OCI-M2 (cell line): ENCODE results near the gene CYP3A7.
"Not testable (repeated sequence)": the region's sequence is repeated elsewhere in the genome, so short reads cannot be mapped to it uniquely, and the experiment has no call there.

ENCODE experiments used
- DNase-seq: peaks from one replicate; lab custom pipeline; 2025; ENCODE audit not compliant: unreplicated experiment; lab: John Stamatoyannopoulos, UW

The CYP3A7 gene

DNA sequence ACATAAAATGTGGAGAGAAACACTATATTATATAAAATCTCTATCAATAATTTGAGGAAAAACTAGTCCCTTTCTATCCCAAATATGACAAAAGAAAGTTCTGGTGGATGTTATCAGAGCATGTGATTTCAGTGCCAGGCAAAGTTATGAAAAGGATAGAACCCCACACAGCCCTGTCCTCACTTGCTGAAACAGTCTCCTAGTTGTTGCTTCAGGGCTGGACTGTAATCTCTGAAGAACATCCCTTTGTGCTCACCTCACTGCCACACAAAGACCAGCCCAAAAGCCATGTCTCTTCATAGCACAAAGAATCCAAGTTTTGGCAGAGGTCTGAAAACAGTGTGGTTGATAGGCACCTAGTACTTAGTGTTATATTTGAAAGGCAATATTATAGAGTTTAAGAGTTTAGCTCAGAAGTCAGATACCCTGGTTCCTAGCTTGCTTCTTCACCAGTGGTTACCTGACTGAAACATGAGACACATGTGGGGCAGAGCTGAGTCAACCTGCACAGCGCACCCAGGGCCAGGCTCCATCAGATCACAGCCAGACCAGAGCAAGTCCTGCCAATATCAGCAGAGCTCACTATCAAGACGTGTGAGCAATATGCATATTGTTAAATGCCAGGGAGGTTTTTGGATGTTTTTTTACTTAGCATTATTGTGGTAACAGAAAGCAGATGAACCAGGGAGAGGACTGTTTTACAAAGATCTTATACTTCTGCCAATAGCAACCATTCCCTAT lies 25.0 kb downstream of the CYP3A7 start:
- no peak for DNase-seq

DNA sequence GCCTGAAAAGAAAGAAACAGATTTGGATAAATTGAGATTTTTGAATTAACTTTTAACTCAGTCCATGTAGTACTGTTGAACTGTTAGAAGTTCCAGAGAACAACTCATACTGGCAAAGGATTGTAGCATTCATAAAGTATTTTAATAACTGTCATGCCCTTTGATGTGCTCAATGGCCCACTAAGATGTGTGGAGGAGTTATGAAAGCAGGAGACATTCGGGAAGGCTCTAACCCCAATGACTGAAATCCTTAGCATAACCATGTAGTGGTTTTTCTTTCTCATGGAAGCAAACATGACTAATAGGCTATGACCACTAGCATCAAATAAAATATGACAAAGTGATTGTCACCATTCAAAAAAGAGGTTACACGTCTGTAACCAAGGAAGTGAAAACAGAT lies 25.7 kb downstream of the CYP3A7 start:
- no peak for DNase-seq

DNA sequence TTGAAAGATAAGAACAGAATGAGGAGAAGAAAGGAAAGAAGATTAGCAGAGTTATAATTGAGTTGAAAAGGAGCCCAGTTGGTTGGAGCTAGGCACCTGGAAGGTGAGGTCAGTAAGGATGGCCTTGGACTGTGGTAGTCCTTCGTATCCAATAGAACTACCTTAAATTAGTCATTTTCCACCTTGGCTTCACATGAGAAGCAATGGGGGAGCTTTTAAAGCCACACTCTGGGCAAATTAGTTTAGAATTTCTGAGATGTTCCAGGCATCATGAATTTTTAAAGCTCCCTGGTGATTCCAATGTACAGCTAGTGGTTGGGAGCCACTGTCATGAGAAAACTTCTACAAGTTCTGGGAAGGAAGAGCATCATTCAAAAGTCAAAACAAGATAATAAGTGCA lies 27.9 kb downstream of the CYP3A7 start:
- DNase-seq = no peak

DNA sequence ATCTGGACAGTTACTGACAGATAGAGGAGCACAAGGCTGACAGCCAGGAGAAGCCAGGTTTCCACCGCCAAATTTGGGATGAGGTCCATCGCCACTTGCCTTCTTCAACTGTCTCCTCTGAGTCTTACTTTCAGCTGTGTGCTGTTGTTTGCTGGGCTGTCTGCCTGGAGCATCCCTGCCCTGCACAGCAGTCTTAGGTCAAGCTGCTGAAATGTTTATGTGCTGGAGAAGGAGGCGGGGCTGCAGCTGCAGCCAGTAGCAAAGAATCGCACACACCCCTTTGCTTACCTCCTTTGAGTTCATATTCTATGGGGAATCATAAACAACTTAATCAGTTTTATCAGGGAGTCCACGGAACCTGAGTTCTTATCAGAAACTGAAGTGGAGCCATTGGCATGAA lies 35.0 kb downstream of the CYP3A7 start:
- DNase-seq = no peak

DNA sequence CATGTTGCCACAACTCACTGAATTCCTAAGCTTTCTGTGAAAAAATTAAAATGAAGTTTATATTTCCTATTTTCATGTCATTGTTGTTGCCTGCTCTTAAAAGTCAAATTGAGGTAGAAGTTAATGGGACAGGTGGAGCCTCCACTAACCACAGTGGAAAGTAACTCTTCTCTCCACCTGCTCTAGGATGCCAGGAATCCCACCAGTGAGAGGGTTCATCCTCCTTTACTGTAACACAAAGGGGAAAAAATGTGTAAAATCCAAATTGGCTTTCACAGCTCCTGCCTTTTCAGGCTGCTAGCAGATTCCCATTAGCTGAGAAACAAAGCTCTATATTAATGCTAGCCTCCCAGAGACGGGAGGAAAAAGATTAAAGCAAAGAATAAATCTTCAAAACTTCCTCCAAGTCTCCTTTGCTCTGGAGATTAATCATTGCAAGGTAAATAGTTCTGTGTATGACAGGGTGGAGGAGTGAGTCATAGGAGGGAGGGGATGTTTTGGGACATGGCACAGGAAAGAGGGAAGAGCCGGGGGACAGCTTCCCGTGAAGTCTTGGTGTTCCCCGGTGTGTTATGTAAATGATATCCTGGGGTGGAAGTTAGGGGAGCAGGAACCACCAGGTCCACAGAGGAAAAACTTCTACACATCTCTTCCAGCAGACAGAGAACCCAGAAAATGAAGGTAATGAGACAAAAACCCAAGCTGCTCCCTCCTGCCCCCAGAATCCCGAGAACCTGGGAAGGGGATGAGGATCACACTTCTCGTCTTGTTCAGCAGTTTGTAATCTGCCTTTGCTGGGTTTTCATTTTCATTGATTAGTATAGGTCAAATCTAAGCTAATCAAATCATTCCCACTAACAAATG lies 35.9 kb downstream of the CYP3A7 start:
- not testable (repeated sequence) for DNase-seq

DNA sequence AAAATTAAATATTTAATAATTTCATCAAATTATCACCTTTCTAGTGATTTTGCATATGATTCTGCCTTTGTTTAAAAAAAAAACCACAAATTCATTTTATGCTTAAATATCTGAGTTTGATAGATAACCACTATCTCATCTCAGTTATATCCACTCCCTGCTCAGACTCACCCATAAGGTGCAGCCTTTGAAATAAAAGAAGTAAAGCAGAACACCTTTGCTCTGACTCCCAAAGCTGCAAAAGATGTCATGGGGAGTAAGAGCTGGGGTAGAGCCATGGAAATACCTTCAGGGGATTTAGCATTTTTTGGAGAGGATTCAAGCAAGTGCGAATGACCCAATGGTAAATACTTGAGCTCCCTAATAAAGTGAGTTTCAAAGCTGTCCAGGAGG lies 40.1 kb downstream of the CYP3A7 start:
- DNase-seq = no peak

DNA sequence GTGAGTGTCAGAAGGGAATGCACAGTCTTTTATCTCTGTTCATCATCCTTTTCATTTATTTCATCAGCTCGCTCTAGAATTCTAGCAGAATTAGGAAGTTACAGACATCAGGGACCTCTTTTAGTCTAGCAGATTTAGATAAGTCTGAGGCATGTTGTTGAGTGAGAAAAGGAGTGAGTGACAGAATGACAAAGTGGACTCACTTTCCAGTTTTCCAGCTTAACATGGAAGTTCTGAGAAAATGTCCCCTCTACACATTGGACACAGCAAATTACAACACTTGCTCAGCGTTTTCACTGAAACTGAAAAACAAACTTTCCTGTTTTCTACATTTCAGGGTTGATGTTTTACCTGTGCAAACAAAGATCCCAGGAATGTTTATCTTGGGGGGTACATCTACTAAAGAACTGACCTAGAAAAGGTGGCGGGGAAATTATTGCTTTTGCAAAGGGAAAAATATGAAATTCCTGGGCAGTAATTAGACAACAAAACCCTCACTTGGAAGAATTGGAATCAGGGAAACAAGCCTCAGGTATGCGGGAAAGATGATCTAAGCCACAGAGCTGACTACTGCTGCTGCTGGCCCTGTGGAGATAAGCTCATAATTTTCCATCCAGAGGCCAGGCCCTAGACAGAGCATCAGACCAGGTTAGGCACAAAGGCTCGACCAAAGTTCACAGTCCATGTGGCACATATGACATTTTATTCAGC lies 40.6 kb downstream of the CYP3A7 start:
- DNase-seq = no peak

DNA sequence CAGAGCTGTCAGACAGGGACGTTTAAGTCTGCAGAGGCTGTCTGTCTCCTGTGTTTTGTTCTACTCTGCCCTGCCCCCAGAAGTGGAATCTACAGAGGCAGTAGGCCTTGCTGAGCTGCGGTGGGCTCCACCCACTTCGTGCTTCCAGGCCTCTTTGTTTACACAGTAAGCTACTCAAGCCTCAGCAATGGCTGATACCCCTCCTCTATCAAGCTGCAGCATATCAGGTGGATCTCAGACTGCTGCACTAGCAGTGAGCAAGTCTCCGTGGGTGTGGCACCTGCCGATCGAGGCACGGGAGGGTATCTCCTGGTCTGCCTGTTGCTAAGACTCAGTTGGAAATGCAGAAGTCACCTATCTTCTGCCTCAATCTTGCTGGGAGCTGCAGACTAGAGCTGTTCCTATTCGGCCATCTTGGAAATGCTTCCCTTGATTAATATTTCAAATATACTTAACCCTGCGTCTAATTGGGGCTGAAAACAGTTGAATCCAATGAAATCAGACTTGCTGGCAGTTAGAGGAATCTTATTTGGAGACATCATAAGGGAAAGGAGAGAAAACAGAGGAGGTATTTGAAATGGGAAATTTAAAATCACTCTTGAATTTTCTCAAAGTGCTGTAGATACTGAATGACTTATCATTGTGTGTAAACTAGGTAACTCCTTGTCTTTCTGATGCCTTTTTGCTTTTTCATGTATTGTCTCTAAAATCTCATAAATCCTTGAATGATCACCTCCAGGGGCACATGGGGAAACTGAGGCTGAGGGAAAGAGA lies 41.4 kb downstream of the CYP3A7 start:
- peak; percentile 55 for DNase-seq

DNA sequence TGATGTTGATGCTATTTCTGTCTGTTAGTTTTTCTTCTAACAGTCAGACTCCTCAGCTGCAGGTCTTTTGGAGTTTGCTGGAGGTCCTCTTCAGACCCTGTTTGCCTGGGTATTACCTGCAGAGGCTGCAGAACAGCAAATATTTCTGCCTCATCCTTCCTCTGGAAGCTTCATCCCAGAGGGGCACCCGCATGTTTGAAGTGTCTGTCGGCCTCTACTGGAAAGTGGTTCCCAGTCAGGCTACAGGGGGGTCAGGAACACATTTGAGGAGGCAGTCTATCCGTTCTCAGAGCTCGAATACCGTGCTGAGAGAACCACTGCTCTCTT lies 41.9 kb downstream of the CYP3A7 start:
- no peak for DNase-seq

DNA sequence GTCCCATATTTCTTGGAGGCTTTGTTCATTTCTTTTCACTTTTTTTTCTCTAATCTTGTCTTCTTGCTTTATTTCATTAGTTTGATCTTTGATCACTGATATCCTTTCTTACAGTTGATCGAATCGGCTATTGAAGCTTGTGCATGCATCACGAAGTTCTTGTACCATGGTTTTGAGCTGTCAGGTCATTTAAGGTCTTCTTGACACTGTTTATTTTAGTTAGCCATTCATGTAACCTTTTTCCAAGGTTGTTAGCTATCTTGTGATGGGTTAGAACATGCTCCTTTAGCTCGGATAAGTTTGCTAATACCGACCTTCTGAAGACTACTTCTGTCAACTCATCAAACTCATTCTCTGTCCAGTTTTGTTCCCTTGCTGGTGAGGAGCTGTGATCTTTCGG lies 42.4 kb downstream of the CYP3A7 start:
- not testable (repeated sequence) for DNase-seq

DNA sequence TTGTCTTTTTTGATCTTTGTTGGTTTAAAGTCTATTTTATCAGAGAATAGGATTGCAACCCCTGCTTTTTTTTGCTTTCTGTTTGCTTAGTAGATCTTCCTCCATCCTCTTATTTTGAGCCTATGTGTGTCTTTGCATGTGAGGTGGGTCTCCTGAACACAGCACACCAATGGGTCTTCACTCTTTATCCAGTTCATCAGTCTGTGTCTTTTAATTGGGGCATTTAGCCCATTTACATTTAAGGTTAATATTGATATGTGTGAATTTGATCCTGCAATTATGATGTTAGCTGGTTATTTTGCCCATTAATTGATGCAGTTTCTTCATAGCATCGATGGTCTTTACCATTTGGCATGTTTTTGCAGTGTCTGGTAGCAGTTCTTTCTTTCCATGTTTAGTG lies 43.3 kb downstream of the CYP3A7 start:
- not testable (repeated sequence) for DNase-seq

DNA sequence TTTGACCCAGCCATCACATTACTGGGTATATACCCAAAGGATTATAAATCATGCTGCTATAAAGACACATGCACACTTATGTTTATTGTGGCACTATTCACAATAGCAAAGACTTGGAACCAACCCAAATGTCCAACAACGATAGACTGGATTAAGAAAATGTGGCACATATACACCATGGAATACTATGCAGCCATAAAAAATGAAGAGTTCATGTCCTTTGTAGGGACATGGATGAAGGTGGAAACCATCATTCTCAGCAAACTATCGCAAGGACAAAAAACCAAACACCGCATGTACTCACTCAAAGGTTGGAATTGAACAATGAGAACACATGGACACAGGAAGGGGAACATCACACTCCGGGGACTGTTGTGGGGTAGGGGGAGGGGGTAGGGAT lies 44.1 kb downstream of the CYP3A7 start:
- DNase-seq = not testable (repeated sequence)

DNA sequence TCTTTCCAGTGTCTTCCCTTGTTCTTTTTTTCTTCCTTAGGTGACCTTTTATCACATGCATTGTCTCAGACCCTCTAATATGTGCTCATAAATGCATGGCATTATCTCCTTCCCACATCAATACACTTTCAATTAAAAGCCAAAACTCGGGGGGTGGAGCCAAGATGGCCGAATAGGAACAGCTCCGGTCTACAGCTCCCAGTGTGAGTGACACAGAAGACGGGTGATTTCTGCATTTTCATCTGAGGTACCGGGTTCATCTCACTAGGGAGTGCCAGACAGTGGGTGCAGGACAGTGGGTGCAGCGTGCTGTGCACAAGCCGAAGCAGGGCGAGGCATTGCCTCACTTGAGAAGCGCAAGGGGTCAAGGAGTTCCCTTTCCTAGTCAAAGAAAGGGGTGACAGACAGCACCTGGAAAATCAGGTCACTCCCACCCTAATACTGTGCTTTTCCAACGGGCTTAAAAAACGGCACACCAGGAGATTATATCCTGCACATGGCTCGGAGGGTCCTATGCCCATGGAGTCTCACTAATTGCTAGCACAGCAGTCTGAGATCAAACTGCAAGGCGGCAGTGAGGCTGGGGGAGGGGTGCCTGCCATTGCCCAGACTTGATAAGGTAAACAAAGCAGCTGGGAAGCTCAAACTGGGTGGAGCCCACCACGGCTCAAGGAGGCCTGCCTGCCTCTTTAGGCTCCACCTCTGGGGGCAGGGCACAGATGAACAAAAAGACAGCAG lies 49.0 kb downstream of the CYP3A7 start:
- DNase-seq = not testable (repeated sequence)

DNA sequence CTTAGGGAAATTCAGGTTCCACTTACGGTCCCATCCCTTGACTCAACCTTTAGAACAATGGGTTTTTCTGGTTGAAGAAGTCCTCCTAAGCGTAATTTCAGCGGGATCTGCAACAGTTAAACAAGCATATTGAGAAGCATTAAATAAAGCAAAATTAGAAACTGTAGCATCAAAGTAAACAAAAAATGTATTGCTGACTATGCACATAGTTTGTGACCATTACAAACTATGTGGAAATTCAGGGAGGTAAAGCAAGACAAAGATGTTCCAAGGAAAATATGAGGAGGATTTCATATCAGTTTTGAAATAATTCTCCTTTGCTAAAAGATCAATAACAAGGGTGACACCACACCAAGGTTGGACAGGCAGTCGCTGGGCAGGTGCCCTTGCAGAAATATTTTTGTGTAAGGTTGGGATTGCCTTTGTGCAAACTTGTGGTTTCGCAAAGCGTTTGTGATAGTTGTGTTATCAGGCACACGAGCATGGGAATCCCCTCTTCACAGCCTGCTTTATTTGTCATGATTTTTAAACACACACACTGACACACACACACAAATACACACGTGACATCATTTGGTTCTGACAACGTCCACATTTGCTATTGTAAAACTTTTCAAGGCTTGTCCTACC lies 49.8 kb downstream of the CYP3A7 start:
- no peak for DNase-seq

DNA sequence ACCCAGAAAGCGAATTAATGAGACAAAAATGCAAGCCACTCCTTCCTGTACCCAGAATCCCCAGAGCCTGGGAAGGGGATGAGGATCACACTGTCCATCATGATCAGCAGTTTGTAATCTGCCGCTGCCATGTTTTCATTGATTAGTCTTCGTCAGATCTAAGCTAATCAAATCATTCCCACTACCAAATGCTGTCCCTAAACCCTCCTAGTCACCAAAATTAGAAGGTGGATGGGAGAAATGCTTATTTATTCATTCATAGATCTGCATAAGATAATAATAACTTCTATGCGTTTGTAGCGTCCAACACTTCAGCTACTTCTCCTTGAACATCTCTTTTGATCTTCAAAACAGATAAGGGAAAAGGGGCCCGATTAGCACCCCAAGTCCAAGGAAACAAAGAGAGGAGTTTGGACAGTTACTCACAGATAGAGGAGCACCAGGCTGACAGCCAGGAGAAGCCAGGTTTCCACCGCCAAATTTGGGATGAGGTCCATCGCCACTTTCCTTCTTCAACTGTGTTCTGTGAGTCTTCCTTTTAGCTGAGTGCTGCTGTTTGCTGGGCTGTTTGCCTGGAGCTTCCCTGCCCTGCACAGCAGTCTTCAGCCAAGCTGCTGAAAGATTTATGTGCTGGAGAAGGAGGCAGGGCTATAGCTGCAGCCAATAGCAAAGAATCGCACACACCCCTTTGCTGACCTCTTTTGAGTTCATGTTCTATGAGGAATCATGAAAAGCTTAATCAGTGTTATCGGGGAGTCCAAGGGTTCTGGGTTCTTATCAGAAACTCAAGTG lies 55.4 kb downstream of the CYP3A7 start, which contains the start of gene CYP3A5:
TSS of gene CYP3A5 (minus strand) at position 597 of the 792 bp plus-strand sequence. CDS start at position 497, 100 bp downstream.
- no peak for DNase-seq

DNA sequence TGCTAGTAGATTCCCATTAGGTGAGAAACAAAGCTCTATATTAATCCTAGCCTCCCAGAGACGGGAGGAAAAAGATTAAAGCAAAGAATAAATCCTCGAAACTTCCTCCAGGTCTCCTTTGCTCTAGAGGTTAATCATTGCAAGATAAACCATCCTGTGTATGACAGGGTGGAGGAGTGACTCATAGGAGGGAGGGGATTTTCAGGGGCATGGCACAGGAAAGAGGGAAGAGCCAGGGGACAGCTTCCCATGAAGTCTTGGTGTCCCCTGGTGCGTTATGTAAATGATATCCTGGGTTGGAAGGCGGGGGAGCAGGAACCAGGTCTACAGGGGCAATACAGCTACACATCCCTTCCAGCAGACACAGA lies 56.0 kb downstream of the CYP3A7 start:
- no peak for DNase-seq

DNA sequence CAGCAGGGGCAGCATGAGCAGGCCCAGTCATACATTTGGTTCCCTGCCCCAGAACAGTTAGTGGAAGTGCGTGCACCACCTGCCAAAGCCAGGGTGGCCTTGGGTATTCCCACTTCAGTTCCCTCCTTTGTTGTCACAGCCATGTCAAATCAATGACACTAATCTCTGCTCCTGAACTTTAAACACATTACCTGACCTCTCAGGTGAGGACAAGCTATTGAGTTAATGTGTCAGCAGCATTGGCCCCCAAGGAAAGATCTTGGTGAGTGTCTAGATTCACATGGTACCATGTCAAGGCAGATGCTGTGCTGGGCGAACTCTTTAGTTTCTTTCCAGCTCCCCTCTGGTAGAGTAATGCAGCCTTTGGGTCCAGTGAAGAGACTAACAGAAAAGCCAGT lies 57.3 kb downstream of the CYP3A7 start:
- DNase-seq = no peak

DNA sequence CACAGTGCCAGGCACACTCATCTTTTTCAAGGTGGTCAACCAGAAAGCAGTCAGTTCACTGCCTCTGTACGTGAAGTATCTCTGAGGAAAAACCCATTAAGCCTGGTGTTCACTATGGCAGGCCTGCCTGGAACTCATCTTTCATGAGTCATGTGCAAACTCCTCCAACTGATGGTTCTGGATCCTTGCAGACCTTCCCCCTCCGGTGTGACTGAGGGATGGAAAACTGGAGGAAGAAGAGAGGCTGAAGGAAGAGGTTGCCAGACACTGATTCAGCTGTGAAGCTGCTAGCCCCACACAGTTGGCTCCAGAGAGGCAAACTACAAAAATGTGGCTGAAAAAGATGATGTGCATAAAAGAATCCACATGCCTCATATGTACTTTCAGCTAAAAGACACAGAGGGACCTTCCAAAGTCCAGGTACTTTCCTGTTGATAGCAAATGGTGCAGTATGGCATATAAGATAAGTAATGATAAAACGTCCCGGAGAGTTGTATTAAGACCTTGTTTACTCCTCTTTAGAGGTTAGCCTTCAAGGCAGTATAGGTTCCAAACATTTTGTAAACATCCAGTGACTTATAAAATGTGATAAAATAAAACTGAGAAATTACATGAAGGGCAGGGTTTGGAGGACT lies 57.9 kb downstream of the CYP3A7 start:
- DNase-seq = no peak
